Smooth muscle cell (in vitro differentiated cells): ENCODE data around the gene FUT9. TPM values are rescaled to one million over a fixed set of nuclear protein-coding genes. Genes with fewer than 3 reads are reported as not detected.

Experiments used
- DNase-seq: peaks from one replicate; lab custom pipeline; 2025; ENCODE audit not compliant: unreplicated experiment; lab: John Stamatoyannopoulos, UW
- H2AFZ ChIP-seq: fragments of 200-600 bp; sonication (generic); 2 replicates; pipeline ENCODE4 v1.6.0; 2016; ENCODE audit warnings: antibody characterized with exemption, low read depth, mild to moderate bottlenecking
- H3F3A ChIP-seq: fragments of 200-600 bp; sonication (generic); 2 replicates; pipeline ENCODE4 v1.6.0; 2017; ENCODE audit warnings: antibody characterized with exemption, low read depth
- H3K27ac ChIP-seq: fragments of 200-600 bp; sonication (generic); 2 replicates; pipeline ENCODE4 v1.5.1; 2016; ENCODE audit warnings: low read depth, mild to moderate bottlenecking
- H3K27me3 ChIP-seq: fragments of 200-600 bp; sonication (generic); 2 replicates; pipeline ENCODE4 v1.6.1; 2016; ENCODE audit warnings: low read depth, mild to moderate bottlenecking
- H3K36me3 ChIP-seq: fragments of 200-600 bp; sonication (generic); 2 replicates; pipeline ENCODE4 v1.5.1; 2016; ENCODE audit warnings: low read depth
- H3K4me1 ChIP-seq: fragments of 200-600 bp; sonication (generic); 2 replicates; pipeline ENCODE4 v1.5.1; 2016; ENCODE audit warnings: low read depth
- H3K4me2 ChIP-seq: fragments of 200-600 bp; sonication (generic); 2 replicates; pipeline ENCODE4 v1.6.0; 2016; ENCODE audit warnings: mild to moderate bottlenecking
- H3K4me3 ChIP-seq: fragments of 200-600 bp; sonication (generic); 2 replicates; pipeline ENCODE4 v1.5.1; 2016; ENCODE audit warnings: mild to moderate bottlenecking
- H3K79me2 ChIP-seq: fragments of 200-600 bp; sonication (generic); 2 replicates; pipeline ENCODE4 v1.6.0; 2016; ENCODE audit warnings: low read depth, mild to moderate bottlenecking
- H3K9ac ChIP-seq: fragments of 200-600 bp; sonication (generic); 2 replicates; pipeline ENCODE4 v1.6.0; 2016; ENCODE audit warnings: low read depth
- H3K9me3 ChIP-seq: fragments of 200-600 bp; sonication (generic); replicated peaks from 2 replicates; pipeline ENCODE4 v1.5.1; 2016; ENCODE audit warnings: low read depth
- H4K20me1 ChIP-seq: fragments of 200-600 bp; sonication (generic); 2 replicates; pipeline ENCODE4 v1.6.0; 2016; ENCODE audit warnings: low read depth
- WGBS: methylation state at CpG from one replicate; pipeline ENCODE4 v1.1.7; 2016; ENCODE audit warnings: low lambda C conversion rate; 5-methylcytosine and 5-hydroxymethylcytosine counted together
- polyA plus RNA-seq: library from polyadenylated mRNA; unstranded; fragments of >200 nt; fragmentation: Nextera tagmentation; extraction: Ambion mirVana; gene quantifications from 2 replicates; pipeline ENCODE4 v1.2.1, GENCODE V29; 2016
- total RNA-seq: library from RNA; depleted of rRNA; stranded (reverse); fragments of >200 nt; gene quantifications from 2 replicates; pipeline ENCODE4 v1.2.3, GENCODE V29; 2014
- TF ChIP-seq, protein P1 (sequence below): fragments of 200-600 bp; sonication (generic); IDR thresholded peaks from 2 replicates; pipeline ENCODE4 v1.5.1; 2017; ENCODE audit warnings: borderline replicate concordance, mild to moderate bottlenecking, antibody characterized with exemption; ENCODE audit not compliant: insufficient read depth, poor library complexity, severe bottlenecking

FUT9 gene
- total and polyA plus RNA-seq, 2 experiments from 2014 or later: 0.04 TPM; not detected in 1

DNA sequence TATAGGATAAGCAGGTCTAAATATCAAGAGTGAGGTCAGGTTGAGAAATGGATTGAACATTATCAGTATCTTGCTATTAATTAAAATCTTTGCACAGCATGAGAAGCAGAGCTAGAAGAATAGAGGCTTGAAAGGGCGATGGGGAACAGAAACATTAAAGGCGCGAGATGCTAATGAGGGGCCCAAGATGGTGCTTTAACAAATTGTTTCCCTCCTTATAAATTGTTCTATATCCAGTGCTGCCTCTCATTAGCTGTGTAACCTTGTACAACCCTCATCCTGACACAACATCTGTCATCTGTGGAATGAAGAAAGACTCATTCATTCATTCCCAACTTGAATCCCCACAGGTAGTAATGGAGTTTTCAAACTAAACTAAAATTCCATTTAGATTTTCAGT is 57.8 kb downstream of the FUT9 start:
- TF ChIP-seq, protein P1, sequence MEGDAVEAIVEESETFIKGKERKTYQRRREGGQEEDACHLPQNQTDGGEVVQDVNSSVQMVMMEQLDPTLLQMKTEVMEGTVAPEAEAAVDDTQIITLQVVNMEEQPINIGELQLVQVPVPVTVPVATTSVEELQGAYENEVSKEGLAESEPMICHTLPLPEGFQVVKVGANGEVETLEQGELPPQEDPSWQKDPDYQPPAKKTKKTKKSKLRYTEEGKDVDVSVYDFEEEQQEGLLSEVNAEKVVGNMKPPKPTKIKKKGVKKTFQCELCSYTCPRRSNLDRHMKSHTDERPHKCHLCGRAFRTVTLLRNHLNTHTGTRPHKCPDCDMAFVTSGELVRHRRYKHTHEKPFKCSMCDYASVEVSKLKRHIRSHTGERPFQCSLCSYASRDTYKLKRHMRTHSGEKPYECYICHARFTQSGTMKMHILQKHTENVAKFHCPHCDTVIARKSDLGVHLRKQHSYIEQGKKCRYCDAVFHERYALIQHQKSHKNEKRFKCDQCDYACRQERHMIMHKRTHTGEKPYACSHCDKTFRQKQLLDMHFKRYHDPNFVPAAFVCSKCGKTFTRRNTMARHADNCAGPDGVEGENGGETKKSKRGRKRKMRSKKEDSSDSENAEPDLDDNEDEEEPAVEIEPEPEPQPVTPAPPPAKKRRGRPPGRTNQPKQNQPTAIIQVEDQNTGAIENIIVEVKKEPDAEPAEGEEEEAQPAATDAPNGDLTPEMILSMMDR: no peak
- Histone ChIP-seq H3K9ac (no peak overlapping the region), H2AFZ (no peak overlapping the region), H4K20me1 (no peaks in the 10 kb centered on the region), H3K4me1 (no peaks in the 10 kb centered on the region), H3K27me3 (no peaks in the 10 kb centered on the region), H3K9me3 (no peaks in the 10 kb centered on the region), H3F3A (no peaks in the 10 kb centered on the region), H3K27ac (no peak overlapping the region), H3K79me2 (no peaks in the 10 kb centered on the region), H3K4me3 (no peak overlapping the region), H3K4me2 (no peak overlapping the region), H3K36me3 (no peaks in the 10 kb centered on the region)
- no peak for DNase-seq
- 94% methylated on average over 3 of the region's 3 CpGs for WGBS

DNA sequence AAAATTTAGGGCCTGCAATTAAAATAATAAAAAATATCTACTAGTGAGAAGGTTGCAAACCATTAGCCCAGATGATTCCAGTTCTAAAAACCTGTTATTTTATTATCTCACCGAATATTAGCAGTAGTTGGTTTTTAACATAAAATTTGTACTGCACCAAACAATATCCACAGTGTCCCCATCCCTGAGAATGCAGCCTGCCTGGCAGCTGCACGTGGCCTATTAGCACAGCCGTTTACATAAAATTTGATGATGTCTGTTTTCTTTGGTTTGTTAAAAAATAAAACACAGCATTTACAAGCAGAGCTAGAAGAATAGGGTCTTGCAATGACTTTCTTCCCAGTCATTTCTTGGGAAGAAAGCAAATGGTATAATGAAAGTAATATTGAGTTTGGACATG is 58.2 kb downstream of the FUT9 start:
- WGBS: 82% methylated on average over 3 of the region's 3 CpGs
- H3K36me3 ChIP-seq: no peaks in the 10 kb centered on the region
- H3K4me2 ChIP-seq: no peak overlapping the region
- no peak overlapping the region for H3K4me3 ChIP-seq
- no peaks in the 10 kb centered on the region for H3K4me1 ChIP-seq
- no peaks in the 10 kb centered on the region for H3K79me2 ChIP-seq
- H3K27ac ChIP-seq: no peak overlapping the region
- no peaks in the 10 kb centered on the region for H4K20me1 ChIP-seq
- no peak for DNase-seq
- no peaks in the 10 kb centered on the region for H3K9me3 ChIP-seq
- H3K9ac ChIP-seq: no peak overlapping the region
- H2AFZ ChIP-seq: no peak overlapping the region
- H3F3A ChIP-seq: no peaks in the 10 kb centered on the region
- no peaks in the 10 kb centered on the region for H3K27me3 ChIP-seq
- TF ChIP-seq, protein P1: no peak

GRCh38 chr6:96075826-96076225 is 60.1 kb downstream of the FUT9 start:
- WGBS: 82% methylated on average over 1 of the region's 1 CpG
- TF ChIP-seq, protein P1: no peak
- DNase-seq: no peak

GRCh38 chr6:96086745-96087144 is 71.0 kb downstream of the FUT9 start:
- H3K4me2 ChIP-seq: no peak overlapping the region
- 92% methylated on average over 3 of the region's 3 CpGs for WGBS
- no peak for DNase-seq

More at GRCh38 chr6:96075826-96076225, 60.1 kb downstream of the FUT9 start:
- Histone ChIP-seq H3K4me3 (no peak overlapping the region), H3K9me3 (no peaks in the 10 kb centered on the region), H3K27me3 (no peaks in the 10 kb centered on the region), H3K9ac (no peak overlapping the region), H2AFZ (no peak overlapping the region), H4K20me1 (no peaks in the 10 kb centered on the region), H3K36me3 (no peaks in the 10 kb centered on the region), H3K79me2 (no peaks in the 10 kb centered on the region), H3K27ac (no peak overlapping the region), H3F3A (no peaks in the 10 kb centered on the region), H3K4me1 (no peaks in the 10 kb centered on the region), H3K4me2 (no peak overlapping the region)

More at GRCh38 chr6:96086745-96087144, 71.0 kb downstream of the FUT9 start:
- Histone ChIP-seq H3K36me3 (no peaks in the 10 kb centered on the region), H3K9ac (no peak overlapping the region), H3K79me2 (no peaks in the 10 kb centered on the region), H2AFZ (no peak overlapping the region), H3K27me3 (no peaks in the 10 kb centered on the region), H3K27ac (no peak overlapping the region), H3K4me3 (no peak overlapping the region), H3K9me3 (no peaks in the 10 kb centered on the region), H3K4me1 (no peaks in the 10 kb centered on the region), H4K20me1 (no peaks in the 10 kb centered on the region), H3F3A (no peaks in the 10 kb centered on the region)
- TF ChIP-seq, protein P1: no peak
